ENCODE data around the gene UBC. TPM values are rescaled to one million over a fixed set of nuclear protein-coding genes. Genes with fewer than 3 reads are reported as not detected.

Gene UBC
- total RNA-seq, 2 experiments from 2014 or later: 963 to 1,010 TPM

DNA sequence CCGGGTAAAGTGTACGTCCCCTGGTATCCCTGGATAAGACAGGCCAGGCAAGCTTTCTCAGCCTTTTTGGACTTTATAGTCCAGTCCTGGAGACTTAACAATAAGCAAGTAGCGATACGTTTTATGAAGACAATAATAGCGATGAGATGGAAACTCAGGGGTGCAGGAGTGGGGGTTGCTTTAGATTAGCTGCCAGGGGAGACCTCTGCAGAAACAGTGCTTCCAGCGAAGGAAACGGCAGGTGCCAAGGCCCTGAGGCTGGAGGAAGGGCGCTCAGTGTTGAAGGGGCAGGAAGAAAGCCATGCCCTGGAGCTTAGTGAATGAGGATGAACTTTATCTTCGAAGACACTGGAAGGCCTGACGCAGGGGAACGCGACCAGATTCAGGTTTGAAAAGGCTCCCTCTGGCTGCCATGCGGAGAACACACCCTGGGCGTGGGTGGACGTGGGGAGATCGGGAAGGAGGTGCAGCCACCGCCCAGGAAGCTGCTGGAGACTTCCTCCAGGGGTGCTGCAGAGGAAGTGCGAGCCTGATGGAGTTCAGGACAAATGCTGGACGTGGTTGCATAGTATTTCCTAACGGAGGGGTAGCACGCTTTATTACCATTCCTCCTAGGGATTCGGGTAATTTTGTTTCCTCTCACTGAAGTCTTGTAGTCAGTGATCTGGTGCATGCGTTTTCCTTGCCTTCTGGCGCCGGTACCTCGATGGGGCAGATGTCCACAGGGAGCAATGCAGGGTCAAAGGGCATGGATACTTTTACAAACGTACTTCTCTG is 26.1 kb upstream of the UBC start:
- ATAC-seq (peak; percentile 41), DNase-seq (peak; percentile 94)
- peaks cover 9% of the 10 kb centered on the region for H3K36me3 Mint-ChIP-seq (ENCODE audit: low read depth)
- intact Hi-C loops (cut with micrococcal nuclease): loop anchor here (5.0 kb wide), 1 partner anchor 33 kb away; no protein-coding TSS in a partner anchor
- TF ChIP-seq, protein P1, sequence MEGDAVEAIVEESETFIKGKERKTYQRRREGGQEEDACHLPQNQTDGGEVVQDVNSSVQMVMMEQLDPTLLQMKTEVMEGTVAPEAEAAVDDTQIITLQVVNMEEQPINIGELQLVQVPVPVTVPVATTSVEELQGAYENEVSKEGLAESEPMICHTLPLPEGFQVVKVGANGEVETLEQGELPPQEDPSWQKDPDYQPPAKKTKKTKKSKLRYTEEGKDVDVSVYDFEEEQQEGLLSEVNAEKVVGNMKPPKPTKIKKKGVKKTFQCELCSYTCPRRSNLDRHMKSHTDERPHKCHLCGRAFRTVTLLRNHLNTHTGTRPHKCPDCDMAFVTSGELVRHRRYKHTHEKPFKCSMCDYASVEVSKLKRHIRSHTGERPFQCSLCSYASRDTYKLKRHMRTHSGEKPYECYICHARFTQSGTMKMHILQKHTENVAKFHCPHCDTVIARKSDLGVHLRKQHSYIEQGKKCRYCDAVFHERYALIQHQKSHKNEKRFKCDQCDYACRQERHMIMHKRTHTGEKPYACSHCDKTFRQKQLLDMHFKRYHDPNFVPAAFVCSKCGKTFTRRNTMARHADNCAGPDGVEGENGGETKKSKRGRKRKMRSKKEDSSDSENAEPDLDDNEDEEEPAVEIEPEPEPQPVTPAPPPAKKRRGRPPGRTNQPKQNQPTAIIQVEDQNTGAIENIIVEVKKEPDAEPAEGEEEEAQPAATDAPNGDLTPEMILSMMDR (IDR thresholded peaks at IDR 0.05): peak; percentile 93
- peaks cover 12% of the 10 kb centered on the region for H3K4me1 Mint-ChIP-seq (ENCODE audit: low read depth)
- H3K27ac Mint-ChIP-seq: no peak overlapping the region
- H3K27me3 Mint-ChIP-seq: no peaks in the 10 kb centered on the region
- no peak overlapping the region for H3K4me3 Mint-ChIP-seq
- ChIA-PET CTCF (interaction anchor here (0.5 to 8.0 kb wide), 21 partner anchors 9 to 78 kb away, joined by 3 to 183 read pairs (median 5); partner anchors contain the start of genes BRI3BP and UBC), POLR2A (interaction anchor here (0.6 to 12.0 kb wide), 14 partner anchors 9 to 78 kb away, joined by 3 to 256 read pairs (median 6); partner anchors contain the start of genes BRI3BP and UBC)
- no peaks in the 10 kb centered on the region for H3K9me3 Mint-ChIP-seq

DNA sequence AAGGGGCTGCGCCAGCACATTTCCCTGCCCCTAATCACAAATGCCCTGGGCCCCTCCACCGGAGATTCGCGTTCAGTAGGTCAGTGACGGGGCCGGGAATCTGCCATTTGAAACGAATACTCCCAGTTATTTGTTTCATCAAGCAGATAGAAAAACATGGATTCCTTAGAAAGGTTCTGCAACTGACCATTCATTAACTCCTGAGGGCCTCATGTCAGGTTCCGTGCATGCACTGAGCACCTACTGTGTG is 25.6 kb upstream of the UBC start:
- no peak for ATAC-seq
- TF ChIP-seq, protein P1 (IDR thresholded peaks at IDR 0.05): no peak
- no peaks in the 10 kb centered on the region for H3K9me3 Mint-ChIP-seq

DNA sequence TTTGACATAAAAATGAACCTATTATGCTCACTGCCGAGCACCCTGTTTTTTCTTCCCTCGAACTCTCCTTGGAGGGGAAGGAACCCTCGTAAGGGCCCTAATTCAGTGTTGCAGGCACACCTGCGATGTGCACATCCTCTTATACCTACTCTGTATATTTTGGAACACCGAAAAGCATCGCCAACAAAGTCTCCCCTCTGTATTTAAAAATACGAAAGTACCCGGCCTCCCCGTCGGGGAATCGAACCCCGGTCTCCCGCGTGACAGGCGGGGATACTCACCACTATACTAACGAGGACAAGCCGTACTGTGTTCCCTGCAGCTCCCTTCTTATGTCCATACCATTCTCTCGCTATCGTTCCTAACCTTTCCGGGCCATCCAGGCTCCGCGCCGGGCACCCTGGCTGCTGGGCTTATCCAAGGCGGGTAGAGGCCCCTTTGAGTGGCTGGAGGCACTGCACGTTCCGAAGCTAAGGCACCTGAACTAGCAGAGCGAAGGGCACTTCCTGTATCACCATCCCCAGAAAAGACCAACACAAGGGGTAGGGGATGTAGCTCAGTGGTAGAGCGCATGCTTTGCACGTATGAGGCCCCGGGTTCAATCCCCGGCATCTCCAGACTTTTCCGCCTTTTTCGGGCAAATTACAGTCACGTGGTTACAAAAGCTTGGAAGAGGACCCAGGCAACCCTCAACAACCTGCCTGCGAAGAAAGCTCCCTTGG is 25.1 kb upstream of the UBC start:
- intact Hi-C loops (cut with micrococcal nuclease): loop anchor here (1.0 to 5.0 kb wide), 3 partner anchors 12 to 32 kb away; no protein-coding TSS in a partner anchor
- TF ChIP-seq, protein P1 (IDR thresholded peaks at IDR 0.05): no peak
- Mint-ChIP-seq H3K27ac (no peak overlapping the region), H3K9me3 (no peaks in the 10 kb centered on the region), H3K4me3 (no peak overlapping the region), H3K36me3 (ENCODE audit: low read depth) (peaks cover 7% of the 10 kb centered on the region), H3K4me1 (ENCODE audit: low read depth) (peaks cover 12% of the 10 kb centered on the region), H3K27me3 (no peaks in the 10 kb centered on the region)
- DNase-seq (peak; percentile 95), ATAC-seq (peak; percentile 74)
- ChIA-PET POLR2A (interaction anchor here (0.7 to 12.0 kb wide), 13 partner anchors 9 to 1227 kb away, joined by 3 to 256 read pairs (median 7); partner anchors contain the start of genes ATP6V0A2, BRI3BP and UBC), CTCF (interaction anchor here (0.8 to 8.0 kb wide), 15 partner anchors 9 to 77 kb away, joined by 3 to 183 read pairs (median 7); partner anchors contain the start of genes BRI3BP and UBC)

More for the DNA sequence above, 25.6 kb upstream of the UBC start:
- H3K36me3 Mint-ChIP-seq (ENCODE audit: low read depth): peaks cover 9% of the 10 kb centered on the region
- no peak overlapping the region for H3K27ac Mint-ChIP-seq
- peaks cover 12% of the 10 kb centered on the region for H3K4me1 Mint-ChIP-seq (ENCODE audit: low read depth)
- no peak overlapping the region for H3K4me3 Mint-ChIP-seq
- no peak for DNase-seq
- ChIA-PET POLR2A (interaction anchor here (0.7 to 12.0 kb wide), 14 partner anchors 9 to 1228 kb away, joined by 3 to 256 read pairs (median 6); partner anchors contain the start of genes ATP6V0A2, BRI3BP and UBC), CTCF (interaction anchor here (0.8 to 8.0 kb wide), 19 partner anchors 8 to 77 kb away, joined by 3 to 183 read pairs (median 6); partner anchors contain the start of genes BRI3BP and UBC)
- no peaks in the 10 kb centered on the region for H3K27me3 Mint-ChIP-seq
- intact Hi-C loops (cut with micrococcal nuclease): loop anchor here (5.0 kb wide), 1 partner anchor 33 kb away; no protein-coding TSS in a partner anchor

- Mint-ChIP-seq H3K36me3 (ENCODE audit: low read depth) (peaks cover 7% of the 10 kb centered on the region), H3K9me3 (no peaks in the 10 kb centered on the region), H3K4me3 (no peak overlapping the region), H3K27me3 (no peaks in the 10 kb centered on the region), H3K27ac (no peak overlapping the region), H3K4me1 (ENCODE audit: low read depth) (peaks cover 12% of the 10 kb centered on the region)
- DNase-seq: peak; percentile 86
- TF ChIP-seq, protein P1 (IDR thresholded peaks at IDR 0.05): no peak
- POLR2A ChIA-PET: interaction anchor here (0.8 to 12.0 kb wide), 6 partner anchors 12 to 1227 kb away, joined by 3 to 256 read pairs (median 24); partner anchors contain the start of genes ATP6V0A2, BRI3BP and UBC
- CTCF ChIA-PET: interaction anchor here (1.1 to 8.0 kb wide), 5 partner anchors 8 to 38 kb away, joined by 4 to 183 read pairs (median 69); partner anchors contain the start of gene UBC
- ATAC-seq: peak; percentile 35
- intact Hi-C loops (cut with micrococcal nuclease): loop anchor here (1.0 to 2.0 kb wide), 2 partner anchors 12 to 18 kb away; no protein-coding TSS in a partner anchor
Observed at GRCh38 chr12:124939079-124939420, 24.6 kb upstream of the UBC start.
